H9 (cell line): ENCODE results near the gene CFHR2. TPM values are rescaled to one million over a fixed set of nuclear protein-coding genes. Genes with fewer than 3 reads are reported as not detected.

ENCODE experiments used
- DNase-seq: peaks from one replicate; pipeline ENCODE4 v3.0.0-alpha.2; 2017
- H2AFZ ChIP-seq: one replicate; pipeline ENCODE4 v1.6.1; 2013; ENCODE audit warnings: mild to moderate bottlenecking, low read length, control low read depth, moderate library complexity
- H2AK5ac ChIP-seq: 2 replicates; pipeline ENCODE4 v1.6.1; 2013; ENCODE audit warnings: low read length, control low read depth, mixed read lengths; ENCODE audit not compliant: insufficient read length
- H2BK120ac ChIP-seq: one replicate; pipeline ENCODE4 v1.6.1; 2013; ENCODE audit warnings: low read depth, mild to moderate bottlenecking, low read length, control low read depth, inconsistent platforms; ENCODE audit not compliant: poor library complexity, severe bottlenecking
- H2BK12ac ChIP-seq: 2 replicates; pipeline ENCODE4 v1.6.1; 2013; ENCODE audit warnings: low read length, control low read depth, mixed read lengths, low read depth; ENCODE audit not compliant: insufficient read length
- H2BK15ac ChIP-seq: 2 replicates; pipeline ENCODE4 v1.6.1; 2013; ENCODE audit warnings: low read depth, low read length, control low read depth
- H2BK20ac ChIP-seq: one replicate; pipeline ENCODE4 v1.6.1; 2013; ENCODE audit warnings: low read depth, mild to moderate bottlenecking, low read length, control low read depth, inconsistent platforms; ENCODE audit not compliant: poor library complexity, severe bottlenecking
- H2BK5ac ChIP-seq: 2 replicates; pipeline ENCODE4 v1.6.1; 2013; ENCODE audit warnings: low read length, control low read depth, mixed read lengths; ENCODE audit not compliant: insufficient read length
- H3K14ac ChIP-seq: 2 replicates; pipeline ENCODE4 v1.6.1; 2013; ENCODE audit warnings: low read length, control low read depth; ENCODE audit not compliant: insufficient read depth
- H3K18ac ChIP-seq: 2 replicates; pipeline ENCODE4 v1.6.1; 2013; ENCODE audit warnings: low read depth, mild to moderate bottlenecking, mixed read lengths, low read length, control low read depth; ENCODE audit not compliant: insufficient read length
- H3K23ac ChIP-seq: 2 replicates; pipeline ENCODE4 v1.6.1; 2013; ENCODE audit warnings: low read length, control low read depth, mixed read lengths, low read depth; ENCODE audit not compliant: insufficient read length
- H3K23me2 ChIP-seq: 2 replicates; pipeline ENCODE4 v1.6.1; 2013; ENCODE audit warnings: low read depth, mild to moderate bottlenecking, mixed read lengths, low read length, control low read depth; ENCODE audit not compliant: insufficient read length, poor library complexity, severe bottlenecking
- H3K27ac ChIP-seq: 2 replicates; pipeline ENCODE4 v1.5.1; 2013; ENCODE audit warnings: low read length, control low read depth, mixed read lengths, low read depth; ENCODE audit not compliant: insufficient read length
- H3K27me3 ChIP-seq: 2 replicates; pipeline ENCODE4 v1.6.1; 2013; ENCODE audit warnings: low read length, control low read depth, inconsistent platforms; ENCODE audit not compliant: insufficient read depth
- H3K4ac ChIP-seq: 2 replicates; pipeline ENCODE4 v1.6.1; 2013; ENCODE audit warnings: low read depth, mild to moderate bottlenecking, control low read depth, inconsistent platforms, low read length, moderate library complexity
- H3K4me1 ChIP-seq: 2 replicates; pipeline ENCODE4 v1.6.1; 2013; ENCODE audit warnings: low read length, control low read depth, inconsistent platforms; ENCODE audit not compliant: insufficient read depth
- H3K4me2 ChIP-seq: 2 replicates; pipeline ENCODE4 v1.6.1; 2013; ENCODE audit warnings: low read length, control low read depth, mixed read lengths; ENCODE audit not compliant: insufficient read length, insufficient read depth
- H3K56ac ChIP-seq: 2 replicates; pipeline ENCODE4 v1.6.1; 2013; ENCODE audit warnings: low read depth, mild to moderate bottlenecking, mixed read lengths, low read length, control low read depth; ENCODE audit not compliant: insufficient read length
- H3K79me1 ChIP-seq: 2 replicates; pipeline ENCODE4 v1.6.1; 2013; ENCODE audit warnings: low read depth, mild to moderate bottlenecking, moderate library complexity, low read length, control low read depth, inconsistent platforms; ENCODE audit not compliant: insufficient read depth, poor library complexity, severe bottlenecking
- H3K79me2 ChIP-seq: 2 replicates; pipeline ENCODE4 v1.6.1; 2013; ENCODE audit warnings: low read length, control low read depth, inconsistent platforms; ENCODE audit not compliant: insufficient read depth
- H3K9ac ChIP-seq: 2 replicates; pipeline ENCODE4 v1.6.1; 2013; ENCODE audit warnings: low read length, control low read depth, mixed read lengths; ENCODE audit not compliant: insufficient read length; ENCODE audit errors: extremely low read depth
- H3K9me3 ChIP-seq: one replicate; pipeline ENCODE4 v1.6.1; 2013; ENCODE audit warnings: low read depth, low read length, inconsistent platforms; ENCODE audit not compliant: control insufficient read depth
- H3T11ph ChIP-seq: one replicate; pipeline ENCODE4 v1.6.1; 2013; ENCODE audit warnings: mild to moderate bottlenecking, low read length, control low read depth, inconsistent platforms
- H4K20me1 ChIP-seq: one replicate; pipeline ENCODE4 v1.6.1; 2013; ENCODE audit not compliant: control insufficient read depth, insufficient read length, insufficient read depth
- H4K5ac ChIP-seq: 2 replicates; pipeline ENCODE4 v1.6.1; 2013; ENCODE audit warnings: low read depth, mild to moderate bottlenecking, mixed read lengths, low read length, control low read depth; ENCODE audit not compliant: insufficient read length
- H4K8ac ChIP-seq: replicated peaks from 2 replicates; pipeline ENCODE4 v1.6.1; 2013; ENCODE audit warnings: low read length, control low read depth, mixed read lengths, low read depth; ENCODE audit not compliant: insufficient read length
- H4K91ac ChIP-seq: 2 replicates; pipeline ENCODE4 v1.6.1; 2013; ENCODE audit warnings: low read depth, mild to moderate bottlenecking, moderate library complexity, mixed read lengths, low read length, control low read depth; ENCODE audit not compliant: insufficient read length
- H3K27ac Mint-ChIP-seq, 3 experiments: 2 replicates in 2 of 3; 3 replicates in 1 of 3; pipeline ENCODE4 v1.8.0; 2020 to 2021; ENCODE audit warnings: mixed read lengths in 3 of 3, mild to moderate bottlenecking in 1 of 3, moderate library complexity in 1 of 3
- H3K27me3 Mint-ChIP-seq: 2 replicates; pipeline ENCODE4 v1.8.0; 2021; ENCODE audit warnings: low read depth, mild to moderate bottlenecking, moderate library complexity, mixed read lengths
- H3K36me3 Mint-ChIP-seq, 3 experiments: 2 replicates in 2 of 3; 3 replicates in 1 of 3; pipeline ENCODE4 v1.8.0; 2020 to 2021; ENCODE audit warnings: low read depth in 3 of 3, mixed read lengths in 3 of 3; ENCODE audit not compliant: insufficient read depth in 1 of 3
- H3K4me1 Mint-ChIP-seq, 2 experiments: 2 replicates each; pipeline ENCODE4 v1.8.0; 2020; ENCODE audit warnings: mixed read lengths in 2 of 2
- H3K4me3 Mint-ChIP-seq, 2 experiments: 2 replicates in 1 of 2; 3 replicates in 1 of 2; pipeline ENCODE4 v1.8.0; 2020 to 2021; ENCODE audit warnings: mild to moderate bottlenecking in 2 of 2, mixed read lengths in 2 of 2, moderate library complexity in 1 of 2
- H3K9me3 Mint-ChIP-seq, 2 experiments: 2 replicates in 1 of 2; 3 replicates in 1 of 2; pipeline ENCODE4 v1.8.0; 2020; ENCODE audit warnings: mild to moderate bottlenecking in 2 of 2, mixed read lengths in 2 of 2, moderate library complexity in 1 of 2
- CTCF ChIP-seq: fragments of 200-600 bp; sonication (generic); conservative IDR thresholded peaks from 3 replicates; pipeline ENCODE4 v1.8.0; 2021; ENCODE audit warnings: antibody characterized with exemption, mild to moderate bottlenecking
- WGBS: extraction: QIAGEN DNeasy Blood & Tissue Kit; methylation state at CpG from one replicate; pipeline ENCODE4 v1.1.7; 2013; ENCODE audit warnings: missing lambda C conversion rate, low lambda C conversion rate, mixed read lengths; ENCODE audit not compliant: insufficient read length; ENCODE audit errors: extremely low coverage; 5-methylcytosine and 5-hydroxymethylcytosine counted together
- total RNA-seq: library from RNA; stranded (reverse); gene quantifications from 2 replicates; pipeline ENCODE4 v1.2.1, GENCODE V29; 2021

CFHR2 gene
- total RNA-seq, 1 experiment from 2014 or later = not detected

GRCh38 chr1:197003132-197003531 is 59.6 kb downstream of the CFHR2 start:
- Histone ChIP-seq H3K23me2 (no peaks in the 10 kb centered on the region), H2BK20ac (no peak overlapping the region), H2BK120ac (no peak overlapping the region), H2BK15ac (no peak overlapping the region), H3K27ac (no peak overlapping the region), H3K14ac (no peak overlapping the region), H4K20me1 (no peaks in the 10 kb centered on the region), H4K91ac (no peak overlapping the region), H3K4me1 (no peaks in the 10 kb centered on the region), H3T11ph (no peak overlapping the region), H2BK5ac (no peak overlapping the region), H3K9ac (no peak overlapping the region), H3K79me2 (no peaks in the 10 kb centered on the region), H4K5ac (no peak overlapping the region), H3K23ac (no peak overlapping the region), H3K27me3 (no peaks in the 10 kb centered on the region), H2AK5ac (no peak overlapping the region), H3K4me2 (no peak overlapping the region), H3K9me3 (no peaks in the 10 kb centered on the region), H3K4ac (no peak overlapping the region), H3K56ac (no peak overlapping the region), H2BK12ac (no peak overlapping the region), H4K8ac (no peak overlapping the region), H2AFZ (no peak overlapping the region), H3K79me1 (no peaks in the 10 kb centered on the region), H3K18ac (no peak overlapping the region)
- no peaks in the 10 kb centered on the region; a peak in 1 of 5 replicates for H3K9me3 Mint-ChIP-seq
- WGBS = no CpG with 5 or more reads among the region's 2 CpGs
- no peak for TF ChIP-seq CTCF
- H3K27ac Mint-ChIP-seq = no peak overlapping the region
- no peaks in the 10 kb centered on the region for H3K27me3 Mint-ChIP-seq
- DNase-seq = no peak
- H3K36me3 Mint-ChIP-seq = no peaks in the 10 kb centered on the region; a peak in 1 of 7 replicates
- H3K4me1 Mint-ChIP-seq = no peaks in the 10 kb centered on the region
- no peak overlapping the region for H3K4me3 Mint-ChIP-seq
